GM18520 (cell line): ENCODE data around the gene MOCS2.

Experiments used
- ATAC-seq: cut with Tn5 transposase; IDR thresholded peaks from one replicate; pipeline ENCODE4 v1.9.1; 2021; ENCODE audit not compliant: unreplicated experiment

MOCS2 gene

DNA sequence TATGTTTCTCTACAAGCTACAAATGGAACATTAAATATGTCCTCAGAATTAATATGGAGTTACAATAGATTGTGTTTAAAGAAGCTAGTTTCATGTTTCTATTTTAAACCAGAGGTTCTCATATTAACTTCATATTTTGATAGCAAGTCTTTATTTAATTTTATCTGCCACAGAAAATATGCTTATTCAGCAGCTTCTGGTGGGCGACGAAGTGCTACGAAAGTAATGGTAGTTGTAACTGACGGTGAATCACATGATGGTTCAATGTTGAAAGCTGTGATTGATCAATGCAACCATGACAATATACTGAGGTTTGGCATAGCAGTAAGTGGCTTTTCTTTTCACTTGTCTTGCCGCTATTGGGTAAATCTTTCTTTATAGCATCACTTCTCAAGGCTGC is 54.2 kb downstream of the MOCS2 start:
- ATAC-seq: no peak

DNA sequence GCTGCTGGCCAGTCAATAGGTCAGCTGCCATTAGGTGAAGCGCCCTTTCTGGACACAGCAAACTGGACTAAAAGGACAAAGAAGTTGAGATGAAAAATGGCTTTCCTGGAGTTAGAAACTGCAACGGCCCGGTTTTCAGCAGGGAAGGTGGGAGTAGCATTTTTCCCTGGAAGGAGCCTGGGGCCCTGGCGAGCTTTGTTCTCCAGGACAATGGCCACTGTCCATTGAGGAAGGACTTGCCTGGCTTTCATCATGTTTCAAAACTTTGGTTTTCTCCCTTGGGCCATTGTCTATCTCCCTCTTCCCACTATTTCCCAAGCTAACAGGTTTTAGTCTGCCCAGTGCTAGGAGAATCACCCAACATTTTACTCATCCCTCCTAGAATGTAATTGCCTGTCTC is 56.2 kb downstream of the MOCS2 start:
- no peak for ATAC-seq

- ATAC-seq: no peak
Measured at GRCh38 chr5:53052499-53052898, 57.1 kb downstream of the MOCS2 start.

DNA sequence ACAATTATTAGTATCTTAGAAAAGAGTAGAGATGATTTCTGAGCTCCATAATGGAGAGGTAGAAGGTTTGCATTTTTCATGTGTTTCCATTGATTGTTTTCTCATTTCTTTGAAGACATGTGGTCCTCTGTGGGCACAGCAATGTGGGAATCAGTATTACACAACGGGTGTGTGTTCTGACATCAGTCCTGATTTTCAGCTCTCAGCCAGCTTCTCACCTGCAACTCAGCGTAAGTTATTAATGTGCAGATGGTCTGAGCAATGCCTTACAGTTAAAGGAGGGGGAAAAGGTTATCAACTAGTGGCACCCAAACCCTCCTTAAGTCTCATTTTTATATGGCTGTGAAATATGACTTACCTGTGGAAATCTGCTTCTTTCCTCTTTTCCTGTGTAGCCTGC is 61.3 kb downstream of the MOCS2 start:
- no peak for ATAC-seq
